PC-3 (cell line): ENCODE results near the gene MYO1F. TPM values are rescaled to one million over a fixed set of nuclear protein-coding genes. Genes with fewer than 3 reads are reported as not detected.

Experiments
- ATAC-seq: fragments of 200-7000 bp; cut with Tn5 transposase; 2 replicates; pipeline ENCODE4 v1.9.1; 2020; ENCODE audit warnings: mild to moderate bottlenecking, moderate library complexity
- BruUV-seq: library from RNA; stranded (reverse); fragments of 400-500 nt; replicated peaks from 2 replicates; lab custom pipeline; 2021; lab: Mats Ljungman, UMichigan
- CTCF ChIA-PET: fragments of 300-600 bp; sonication (Branson Sonifier 250); formaldehyde crosslinking; loops from one replicate; lab custom pipeline; 2022; ENCODE audit warnings: antibody characterized with exemption; lab: Charles Lee
- POLR2A ChIA-PET: fragments of 300-600 bp; sonication (Branson Sonifier 250); formaldehyde crosslinking; loops from one replicate; lab custom pipeline; 2022; ENCODE audit warnings: antibody characterized with exemption; ENCODE audit not compliant: unreplicated experiment; lab: Charles Lee
- DNase-seq: peaks from one replicate; pipeline ENCODE4 v3.0.0-alpha.2; 2015
- H2AFZ ChIP-seq: fragments of 300-600 bp; sonication (generic); 2 replicates; pipeline ENCODE4 v1.6.0; 2016; ENCODE audit warnings: antibody characterized with exemption, low read length
- H3F3A ChIP-seq: fragments of 300-600 bp; sonication (generic); one replicate; pipeline ENCODE4 v1.6.0; 2017; ENCODE audit warnings: antibody characterized with exemption, low read length, control low read depth, mild to moderate bottlenecking; ENCODE audit not compliant: unreplicated experiment
- H3K27ac ChIP-seq: fragments of 300-600 bp; sonication (generic); 2 replicates; pipeline ENCODE4 v1.5.1; 2016; ENCODE audit warnings: mild to moderate bottlenecking, low read length
- H3K27me3 ChIP-seq: fragments of 300-600 bp; sonication (generic); 2 replicates; pipeline ENCODE4 v1.6.1; 2016; ENCODE audit warnings: low read length, mixed read lengths
- H3K36me3 ChIP-seq: fragments of 300-600 bp; sonication (generic); 2 replicates; pipeline ENCODE4 v1.6.1; 2016; ENCODE audit warnings: low read depth, mixed run types, low read length, mixed read lengths
- H3K4me1 ChIP-seq: fragments of 300-600 bp; sonication (generic); 2 replicates; pipeline ENCODE4 v1.5.1; 2016; ENCODE audit warnings: low read length; ENCODE audit not compliant: insufficient read depth
- H3K4me2 ChIP-seq: fragments of 300-600 bp; sonication (generic); 2 replicates; pipeline ENCODE4 v1.6.0; 2016; ENCODE audit warnings: low read length
- H3K4me3 ChIP-seq: fragments of 300-600 bp; sonication (generic); 2 replicates; pipeline ENCODE4 v1.5.1; 2016; ENCODE audit warnings: mild to moderate bottlenecking, low read length, mixed read lengths
- H3K79me2 ChIP-seq: fragments of 300-600 bp; sonication (generic); 2 replicates; pipeline ENCODE4 v1.6.1; 2017; ENCODE audit warnings: low read length, mixed read lengths
- H3K9ac ChIP-seq: fragments of 300-600 bp; sonication (generic); 2 replicates; pipeline ENCODE4 v1.6.0; 2016; ENCODE audit warnings: mild to moderate bottlenecking, low read length
- H3K9me2 ChIP-seq: fragments of 300-600 bp; sonication (generic); replicated peaks from 2 replicates; pipeline ENCODE4 v1.6.1; 2016; ENCODE audit warnings: mixed run types, low read length, mixed read lengths
- H3K9me3 ChIP-seq: fragments of 300-600 bp; sonication (generic); 2 replicates; pipeline ENCODE4 v1.6.1; 2016; ENCODE audit warnings: low read length, mixed read lengths
- H4K20me1 ChIP-seq: fragments of 300-600 bp; sonication (generic); 2 replicates; pipeline ENCODE4 v1.6.1; 2016; ENCODE audit warnings: low read length, mixed read lengths
- EZH2 ChIP-seq: fragments of 300-600 bp; sonication (generic); IDR thresholded peaks from one replicate; pipeline ENCODE4 v1.6.1; 2017; ENCODE audit warnings: antibody characterized with exemption, mild to moderate bottlenecking, low read length; ENCODE audit not compliant: unreplicated experiment
- EZH2phosphoT487 ChIP-seq: fragments of 300-600 bp; sonication (generic); IDR thresholded peaks from 2 replicates; pipeline ENCODE4 v1.6.1; 2018; ENCODE audit warnings: mild to moderate bottlenecking, antibody characterized with exemption, low read length, borderline replicate concordance
- intact Hi-C: fragments of 100-400 bp; cut with micrococcal nuclease; formaldehyde crosslinking; loops from 2 replicates; pipeline ENCODE4 v1.9.0; 2023
- total RNA-seq: library from RNA; depleted of rRNA; stranded (reverse); fragments of >200 nt; gene quantifications from 2 replicates; pipeline ENCODE4 v1.2.3, GENCODE V29; 2014
- TF ChIP-seq, protein P1 (sequence below): fragments of 300-600 bp; sonication (generic); conservative IDR thresholded peaks from 2 replicates; pipeline ENCODE4 v1.5.1; 2017; ENCODE audit warnings: antibody characterized with exemption, low read depth, mild to moderate bottlenecking, low read length

Gene MYO1F
- total RNA-seq, 1 experiment from 2014 or later: 2.0 TPM

DNA sequence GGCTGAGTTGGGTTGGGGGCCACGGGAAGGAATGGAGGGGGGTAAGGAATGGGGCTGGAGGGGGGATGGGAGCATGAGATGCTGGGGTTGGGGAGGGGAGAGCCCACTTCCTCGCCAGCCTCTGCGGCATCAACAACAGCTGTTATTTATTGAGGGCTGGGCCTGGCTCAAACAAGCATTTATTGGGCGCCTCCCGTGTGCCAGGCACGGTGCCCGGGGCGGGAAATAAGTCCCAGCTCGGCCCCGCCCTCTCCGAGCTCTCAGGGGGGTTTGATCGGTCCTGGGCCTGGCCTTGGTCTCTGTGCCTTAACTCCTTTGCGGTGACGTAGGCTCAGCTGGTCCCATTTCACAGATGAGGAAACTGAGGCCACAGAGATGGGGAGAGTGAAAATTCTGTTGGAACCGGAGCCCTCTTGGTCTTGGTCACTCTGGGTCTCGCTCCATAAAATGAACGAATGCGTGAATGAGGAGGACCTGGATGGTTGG lies 34.2 kb upstream of the MYO1F start:
- Histone ChIP-seq H3K27me3 (peaks cover 8% of the 10 kb centered on the region), H3K4me3 (no peak overlapping the region), H3K27ac (no peak overlapping the region), H3K36me3 (no peaks in the 10 kb centered on the region), H3K9me3 (no peaks in the 10 kb centered on the region), H3K9ac (no peak overlapping the region), H3F3A (no peaks in the 10 kb centered on the region), H3K4me2 (no peak overlapping the region), H2AFZ (no peak overlapping the region), H4K20me1 (no peaks in the 10 kb centered on the region), H3K9me2 (no peaks in the 10 kb centered on the region), H3K79me2 (no peaks in the 10 kb centered on the region), H3K4me1 (no peaks in the 10 kb centered on the region)
- TF ChIP-seq EZH2phosphoT487 (no peak), EZH2 (no peak)
- TF ChIP-seq, protein P1, sequence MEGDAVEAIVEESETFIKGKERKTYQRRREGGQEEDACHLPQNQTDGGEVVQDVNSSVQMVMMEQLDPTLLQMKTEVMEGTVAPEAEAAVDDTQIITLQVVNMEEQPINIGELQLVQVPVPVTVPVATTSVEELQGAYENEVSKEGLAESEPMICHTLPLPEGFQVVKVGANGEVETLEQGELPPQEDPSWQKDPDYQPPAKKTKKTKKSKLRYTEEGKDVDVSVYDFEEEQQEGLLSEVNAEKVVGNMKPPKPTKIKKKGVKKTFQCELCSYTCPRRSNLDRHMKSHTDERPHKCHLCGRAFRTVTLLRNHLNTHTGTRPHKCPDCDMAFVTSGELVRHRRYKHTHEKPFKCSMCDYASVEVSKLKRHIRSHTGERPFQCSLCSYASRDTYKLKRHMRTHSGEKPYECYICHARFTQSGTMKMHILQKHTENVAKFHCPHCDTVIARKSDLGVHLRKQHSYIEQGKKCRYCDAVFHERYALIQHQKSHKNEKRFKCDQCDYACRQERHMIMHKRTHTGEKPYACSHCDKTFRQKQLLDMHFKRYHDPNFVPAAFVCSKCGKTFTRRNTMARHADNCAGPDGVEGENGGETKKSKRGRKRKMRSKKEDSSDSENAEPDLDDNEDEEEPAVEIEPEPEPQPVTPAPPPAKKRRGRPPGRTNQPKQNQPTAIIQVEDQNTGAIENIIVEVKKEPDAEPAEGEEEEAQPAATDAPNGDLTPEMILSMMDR: no peak
- intact Hi-C loops: no loop called here
- ATAC-seq (no peak), DNase-seq (no peak)
- no TSS peak for BruUV-seq
- ChIA-PET POLR2A (no interaction called here), CTCF (no interaction called here)

GRCh38 chr19:8610936-8611300 lies 33.7 kb upstream of the MYO1F start:
- Histone ChIP-seq H3K4me2 (peak overlapping the region; percentile 82; the same call in 1 of the 2 replicates), H3K4me3 (no peak overlapping the region), H3K4me1 (no peaks in the 10 kb centered on the region), H3K27me3 (peaks cover 8% of the 10 kb centered on the region), H3K9ac (no peak overlapping the region), H3F3A (no peaks in the 10 kb centered on the region), H3K9me2 (no peaks in the 10 kb centered on the region), H3K36me3 (no peaks in the 10 kb centered on the region), H2AFZ (no peak overlapping the region), H3K79me2 (no peaks in the 10 kb centered on the region), H3K27ac (no peak overlapping the region), H4K20me1 (no peaks in the 10 kb centered on the region), H3K9me3 (no peaks in the 10 kb centered on the region)
- ChIA-PET POLR2A (no interaction called here), CTCF (no interaction called here)
- BruUV-seq: no TSS peak
- TF ChIP-seq EZH2: no peak
- no peak for DNase-seq
- intact Hi-C loops: no loop called here
- ATAC-seq: no peak

- H3K9me3 ChIP-seq: no peaks in the 10 kb centered on the region
- H3K27ac ChIP-seq: no peak within 1 kb of the TSS
- no peaks in the 10 kb centered on the region for H3K36me3 ChIP-seq
- H3K9me2 ChIP-seq: no peaks in the 10 kb centered on the region
- CTCF ChIA-PET: no interaction called here
- no peak within 1 kb of the TSS for H3K9ac ChIP-seq
- H2AFZ ChIP-seq: peak within 1 kb of the TSS; percentile 61
- H3K79me2 ChIP-seq: no peaks in the 10 kb centered on the region
- no peaks in the 10 kb centered on the region for H4K20me1 ChIP-seq
- H3K27me3 ChIP-seq: peaks cover 8% of the 10 kb centered on the region
- no peaks in the 10 kb centered on the region for H3K4me1 ChIP-seq
- peak within 1 kb of the TSS; percentile 55 for H3K4me3 ChIP-seq
- intact Hi-C loops: no loop called here
- BruUV-seq: no TSS peak
- no peaks in the 10 kb centered on the region for H3F3A ChIP-seq
- ATAC-seq: peak; percentile 14
- H3K4me2 ChIP-seq: peak within 1 kb of the TSS; percentile 82
- no peak for DNase-seq
- POLR2A ChIA-PET: no interaction called here
- no peak for TF ChIP-seq EZH2
- TF ChIP-seq EZH2phosphoT487: no peak
Measured at GRCh38 chr19:8610041-8610935, 33.0 kb upstream of the MYO1F start, which contains the start of gene ADAMTS10. ADAMTS10 (minus strand) TSS chr19:8610715; CDS start chr19:8605710, 5,005 bp downstream.
